GM12878 (cell line): Measurements from ENCODE around the gene RBM15. TPM values are rescaled to one million over a fixed set of nuclear protein-coding genes. Genes with fewer than 3 reads are reported as not detected.

Experiments used
- CHD2 ChIP-seq: IDR thresholded peaks from 2 replicates; pipeline ENCODE4 v1.6.1; 2011; ENCODE audit warnings: low read depth, low read length, improper control_type of control experiment, borderline replicate concordance
- CHD4 ChIP-seq: fragments of 200-600 bp; sonication (generic); IDR thresholded peaks from 2 replicates; pipeline ENCODE4 v1.6.1; 2016; ENCODE audit warnings: mild to moderate bottlenecking
- DPF2 ChIP-seq: fragments of 450-650 bp; IDR thresholded peaks from 2 replicates; pipeline ENCODE4 v1.6.1; 2017; ENCODE audit warnings: mild to moderate bottlenecking
- E2F8 ChIP-seq: fragments of 450-650 bp; IDR thresholded peaks from 2 replicates; pipeline ENCODE4 v1.6.1; 2018; ENCODE audit warnings: mild to moderate bottlenecking, low read depth, moderate library complexity; ENCODE audit not compliant: partially characterized antibody
- EED ChIP-seq: sonication (generic); IDR thresholded peaks from 2 replicates; pipeline ENCODE4 v1.6.1; 2016; ENCODE audit warnings: antibody characterized with exemption, low read depth
- HDGF ChIP-seq: fragments of 450-650 bp; IDR thresholded peaks from 2 replicates; pipeline ENCODE4 v1.6.1; 2016; ENCODE audit warnings: antibody characterized with exemption
- IKZF1 ChIP-seq: fragments of 450-650 bp; conservative IDR thresholded peaks from 2 replicates; pipeline ENCODE4 v1.6.1; 2017; ENCODE audit warnings: antibody characterized with exemption, mild to moderate bottlenecking
- IKZF2 ChIP-seq, 2 experiments: fragments of 450-650 bp; IDR thresholded peaks; 2 replicates each; pipeline ENCODE4 v1.6.1; 2017; ENCODE audit warnings: mild to moderate bottlenecking in 2 of 2, moderate library complexity in 2 of 2
- KLF5 ChIP-seq: fragments of 450-650 bp; IDR thresholded peaks from 2 replicates; pipeline ENCODE4 v1.6.1; 2014; ENCODE audit warnings: mild to moderate bottlenecking; ENCODE audit not compliant: partially characterized antibody
- LARP7 ChIP-seq: fragments of 450-650 bp; IDR thresholded peaks from 2 replicates; pipeline ENCODE4 v1.6.1; 2017; ENCODE audit warnings: mild to moderate bottlenecking
- MEF2A ChIP-seq: IDR thresholded peaks from 2 replicates; pipeline ENCODE4 v1.6.1; 2011; ENCODE audit warnings: low read depth, mild to moderate bottlenecking, low read length, moderate library complexity; ENCODE audit not compliant: insufficient read depth
- MEF2B ChIP-seq: fragments of 450-650 bp; IDR thresholded peaks from 2 replicates; pipeline ENCODE4 v1.6.1; 2018; ENCODE audit warnings: mild to moderate bottlenecking, moderate library complexity; ENCODE audit not compliant: partially characterized antibody, poor library complexity, severe bottlenecking
- NFXL1 ChIP-seq: fragments of 450-650 bp; IDR thresholded peaks from 2 replicates; pipeline ENCODE4 v1.6.1; 2017; ENCODE audit warnings: antibody characterized with exemption, mild to moderate bottlenecking, borderline replicate concordance
- PAX5 ChIP-seq: IDR thresholded peaks from 2 replicates; pipeline ENCODE4 v1.6.1; 2011; ENCODE audit warnings: low read depth, low read length, borderline replicate concordance
- PBX3 ChIP-seq: IDR thresholded peaks from 2 replicates; pipeline ENCODE4 v1.6.1; 2011; ENCODE audit warnings: mild to moderate bottlenecking, low read depth, low read length, moderate library complexity; ENCODE audit not compliant: insufficient replicate concordance
- PRDM15 ChIP-seq: fragments of 450-650 bp; formaldehyde crosslinking; IDR thresholded peaks from 2 replicates; pipeline ENCODE4 v1.4.0; 2020; ENCODE audit warnings: mild to moderate bottlenecking, moderate library complexity
- SMAD5 ChIP-seq: IDR thresholded peaks from 2 replicates; pipeline ENCODE4 v1.6.1; 2016; ENCODE audit warnings: antibody characterized with exemption, low read depth
- STAT1 ChIP-seq: fragments of 450-650 bp; conservative IDR thresholded peaks from 2 replicates; pipeline ENCODE4 v1.6.1; 2014; ENCODE audit warnings: antibody characterized with exemption, mild to moderate bottlenecking
- SUPT20H ChIP-seq: IDR thresholded peaks from 2 replicates; pipeline ENCODE4 v1.6.1; 2011; ENCODE audit warnings: low read depth, mild to moderate bottlenecking, low read length, moderate library complexity, borderline replicate concordance; ENCODE audit not compliant: control insufficient read depth
- USF1 ChIP-seq: IDR thresholded peaks from 2 replicates; pipeline ENCODE4 v1.6.1; 2011; ENCODE audit warnings: borderline replicate concordance, low read depth, mild to moderate bottlenecking, moderate library complexity, mixed read lengths, low read length; ENCODE audit not compliant: insufficient read depth; ENCODE audit errors: extremely low read length
- ZBED1 ChIP-seq: IDR thresholded peaks from 2 replicates; pipeline ENCODE4 v1.6.1; 2016; ENCODE audit warnings: borderline replicate concordance
- ZNF217 ChIP-seq: fragments of 450-650 bp; IDR thresholded peaks from 2 replicates; pipeline ENCODE4 v1.6.1; 2017; ENCODE audit warnings: antibody characterized with exemption, mild to moderate bottlenecking
- ZNF384 ChIP-seq: IDR thresholded peaks from 2 replicates; pipeline ENCODE4 v1.6.1; 2012; ENCODE audit warnings: low read depth, mild to moderate bottlenecking, low read length, improper control_type of control experiment, borderline replicate concordance
- polyA plus RNA-seq, 11 experiments: library from polyadenylated mRNA; depleted of rRNA in 4 of 11; unstranded in 6 of 11; stranded (reverse) in 5 of 11; fragments of >200 nt; fragmentation: Nextera tagmentation in 4 of 11; fragmentation: Illumina TruSeq in 1 of 11; extraction: Ambion mirVana in 4 of 11; extraction: Trizol in 1 of 11; gene quantifications; 1 replicate in 1 of 11; 2 replicates in 10 of 11; pipeline versions ENCODE4 v1.2.1 to v1.2.3, GENCODE V29; 2011 to 2016; ENCODE audit warnings: inconsistent platforms in 2 of 11, missing spikeins in 2 of 11, low read depth in 1 of 11
- total RNA-seq, 4 experiments: library from RNA; depleted of rRNA in 3 of 4; stranded (reverse); fragments of >200 nt in 3 of 4; fragmentation: Illumina TruSeq in 1 of 4; extraction: Trizol in 1 of 4; gene quantifications; 2 replicates each; pipeline versions ENCODE4 v1.2.1 to v1.2.3, GENCODE V29; 2013 to 2021

RBM15 gene
- total and polyA plus RNA-seq, 10 of the 15 experiments (the other 5 are each of a cell fraction or from before 2014, with no cell fraction given) = 3.1 to 63.2 (median 26.7) TPM

GRCh38 chr1:110338309-110338885 is 780 bp upstream of the RBM15 start (continued):
- TF ChIP-seq HDGF (0 out of 2 replicates have a peak, but pooled peaks have one; percentile 36), STAT1 (peak; percentile 60; the same call in 1 of the 2 replicates), MEF2A (0 out of 2 replicates have a peak, but pooled peaks have one; percentile 38), PBX3 (no peak), ZNF217 (no peak), EED (peak; percentile 58), CHD2 (no peak), NFXL1 (no peak), IKZF2 (IDR thresholded peaks at IDR 0.05) (peak in 1 of 2 experiments; percentile 21; a peak in 1 of 4 replicates), ZNF384 (no peak), LARP7 (peak; percentile 78; the same call in 1 of the 2 replicates), CHD4 (no peak), E2F8 (no peak), ZBED1 (0 out of 2 replicates have a peak, but pooled peaks have one; percentile 20), IKZF1 (peak; percentile 84), SUPT20H (no peak), PAX5 (peak; percentile 70), MEF2B (no peak), USF1 (peak; percentile 59), SMAD5 (peak; percentile 72; the same call in 1 of the 2 replicates), PRDM15 (CRISPR knock-in tag) (no peak), DPF2 (peak; percentile 80; the same call in 1 of the 2 replicates), KLF5 (peak; percentile 67)
